CD4-positive, alpha-beta T cell treated with Interleukin-1 beta for 1 hour (primary cell): Measurements from ENCODE around the gene GUK1.

Source experiments
- DNase-seq, 2 donors: peaks; one replicate each; pipeline ENCODE4 v3.0.0-alpha.2; 2020 to 2022

GUK1 gene, protein sequence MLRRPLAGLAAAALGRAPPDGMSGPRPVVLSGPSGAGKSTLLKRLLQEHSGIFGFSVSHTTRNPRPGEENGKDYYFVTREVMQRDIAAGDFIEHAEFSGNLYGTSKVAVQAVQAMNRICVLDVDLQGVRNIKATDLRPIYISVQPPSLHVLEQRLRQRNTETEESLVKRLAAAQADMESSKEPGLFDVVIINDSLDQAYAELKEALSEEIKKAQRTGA

DNA sequence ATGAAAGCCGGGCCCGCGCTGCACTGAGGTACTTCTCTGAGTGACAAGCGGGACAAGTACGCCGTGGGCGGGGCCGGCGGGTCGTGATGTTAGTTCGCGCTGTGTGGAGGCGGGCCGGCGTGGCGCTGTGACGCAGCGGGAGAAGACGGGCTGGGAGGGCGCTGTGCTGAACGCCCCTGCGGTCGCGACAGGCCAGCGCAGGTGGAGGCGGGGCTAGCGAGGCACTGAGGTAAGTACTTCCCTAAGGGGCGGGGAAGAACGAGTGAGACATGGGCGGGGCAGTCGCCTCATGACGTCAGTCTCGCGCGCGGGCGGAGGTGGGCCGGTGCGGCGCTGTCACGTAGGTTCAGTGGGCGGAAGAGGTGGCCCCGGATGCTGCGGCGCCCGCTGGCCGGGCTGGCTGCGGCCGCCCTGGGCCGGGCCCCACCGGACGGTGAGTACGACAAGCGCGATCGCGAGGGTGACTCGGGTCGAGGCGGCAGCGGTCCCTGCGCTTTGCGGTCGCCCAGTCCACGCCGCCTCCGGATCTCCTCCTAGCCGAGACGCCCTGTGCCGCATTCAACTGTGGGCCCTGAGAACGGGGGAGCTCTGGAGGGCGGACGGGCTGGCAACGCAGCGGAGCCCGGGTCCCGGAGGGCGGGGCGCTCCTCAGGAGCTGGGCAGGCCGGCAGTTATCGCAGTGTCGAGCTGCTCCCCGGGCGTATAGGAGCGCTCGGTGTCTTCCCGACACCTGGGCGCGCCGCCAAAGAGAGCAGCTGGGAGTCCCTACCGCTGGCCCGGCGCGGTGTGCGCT is at the start of gene GUK1:
Gene GUK1 (plus strand): TSS at position 349 of the 793 bp plus-strand sequence. CDS start 24 bp downstream, at position 373.
- DNase-seq = peak; percentile 100

DNA sequence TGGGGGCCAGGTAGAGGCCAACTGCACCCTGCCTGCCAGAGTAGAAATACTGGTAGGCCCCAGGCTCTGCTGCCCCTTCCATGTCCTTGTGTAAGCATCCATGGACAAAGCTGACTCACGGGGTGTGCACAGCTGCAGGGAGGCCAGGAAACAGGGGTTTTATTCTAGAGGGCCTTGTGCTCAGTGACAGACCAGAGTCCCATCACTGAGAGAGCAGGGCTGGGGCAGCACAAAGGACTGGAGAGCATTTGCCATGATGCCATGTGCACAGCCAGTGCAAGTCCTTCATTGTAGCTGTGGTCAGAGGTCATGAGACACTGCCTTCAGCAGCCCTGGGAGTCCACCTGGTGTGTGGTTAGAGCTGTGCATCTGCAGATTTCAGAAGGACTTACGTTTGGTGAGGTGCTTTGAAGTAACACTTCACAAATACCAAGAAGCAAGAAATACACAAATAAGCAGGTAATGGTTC is 49.4 kb upstream of the GUK1 start:
- no peak for DNase-seq

DNA sequence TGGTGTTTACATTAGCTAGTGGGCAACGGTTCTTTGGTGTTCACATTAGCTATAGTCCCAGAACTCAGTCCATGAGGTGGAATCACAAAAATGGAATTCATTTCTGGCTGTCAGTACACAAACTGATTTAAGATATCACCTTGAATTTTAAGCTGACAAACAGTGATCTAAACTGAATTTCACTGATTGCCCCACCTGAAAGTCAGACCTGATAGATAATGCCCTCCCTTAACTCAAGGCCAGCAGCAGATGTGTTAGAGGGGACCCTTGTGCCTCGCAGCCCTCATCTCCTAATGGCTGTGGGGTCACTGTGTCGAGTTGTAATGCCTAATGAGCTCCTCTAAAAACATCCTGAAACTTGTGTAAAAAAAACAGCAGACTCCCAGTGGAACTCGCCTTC is 49.0 kb upstream of the GUK1 start:
- DNase-seq = no peak

DNA sequence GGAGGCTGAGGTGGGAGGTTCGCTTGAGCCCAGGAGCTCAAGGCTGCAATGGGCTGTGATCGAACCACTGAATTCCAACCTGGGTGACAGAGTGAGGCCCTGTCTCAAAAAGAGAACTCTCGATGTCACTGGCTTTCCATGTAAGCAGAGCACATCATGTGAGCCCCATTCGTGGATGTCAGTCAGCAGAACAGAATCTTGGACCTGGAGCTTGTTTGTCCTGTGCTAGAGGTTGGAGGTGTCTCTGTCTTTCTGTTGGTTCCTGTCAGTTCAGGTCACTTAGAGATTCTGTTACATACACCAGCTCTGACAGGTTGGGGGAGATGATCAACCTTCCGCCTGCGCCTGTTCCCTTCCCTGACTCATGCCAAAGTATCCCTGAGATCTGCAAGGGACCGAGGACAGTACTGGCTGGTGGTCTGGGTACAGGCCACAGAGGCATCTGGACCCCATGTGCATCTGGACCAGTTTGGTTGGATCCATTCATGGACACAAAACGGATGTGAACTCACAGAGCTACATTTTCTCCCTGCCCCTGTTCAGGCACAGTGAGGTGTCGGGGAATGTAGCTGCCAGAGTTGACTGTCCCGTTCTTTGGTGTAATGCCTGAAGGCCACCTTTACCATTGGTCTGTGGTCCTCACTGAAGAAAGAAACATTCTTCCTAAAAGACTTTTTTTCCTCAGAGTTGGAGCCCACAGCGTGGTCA is 47.6 kb upstream of the GUK1 start:
- DNase-seq = no peak

DNA sequence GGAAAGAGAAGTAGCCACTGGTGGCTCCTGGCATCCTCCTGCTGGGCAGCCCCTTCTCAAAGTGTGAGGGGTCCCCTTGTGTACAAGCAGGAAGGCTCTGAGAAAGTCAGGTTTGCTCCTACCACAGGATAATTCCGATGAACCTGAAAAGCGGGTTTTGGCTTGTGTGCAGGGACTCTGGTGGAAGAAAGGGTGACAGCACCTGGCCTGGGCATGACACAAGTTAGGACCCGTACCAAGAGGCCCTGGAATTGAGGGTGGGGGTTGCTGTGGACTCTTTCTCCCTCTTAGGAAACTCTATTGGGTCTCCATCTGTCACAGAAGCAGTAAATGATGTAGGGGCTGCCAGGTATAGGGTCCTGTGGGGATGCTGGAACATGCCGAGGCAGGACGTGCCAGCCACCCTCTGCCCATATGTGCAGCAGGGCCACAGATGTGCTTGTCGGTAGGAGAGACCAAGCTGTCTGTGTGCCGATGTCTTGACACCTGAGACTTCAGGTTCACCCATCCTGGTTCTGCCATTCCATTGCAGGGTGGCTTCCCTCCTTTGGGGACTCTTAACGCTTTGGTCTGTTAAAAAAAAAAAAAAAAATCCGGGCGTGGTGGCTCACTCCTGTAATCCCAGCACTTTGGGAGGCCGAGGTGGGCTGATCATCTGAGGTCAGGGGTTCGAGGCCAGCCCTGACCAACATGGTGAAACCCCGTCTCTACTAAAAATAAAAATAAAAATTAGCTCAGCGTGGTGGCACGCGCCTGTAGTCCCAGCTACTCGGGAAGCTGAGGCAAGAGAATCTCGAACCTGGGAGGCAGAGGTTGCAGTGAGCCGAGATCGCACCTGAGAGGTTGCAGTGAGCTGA is 46.8 kb upstream of the GUK1 start:
- DNase-seq = no peak

DNA sequence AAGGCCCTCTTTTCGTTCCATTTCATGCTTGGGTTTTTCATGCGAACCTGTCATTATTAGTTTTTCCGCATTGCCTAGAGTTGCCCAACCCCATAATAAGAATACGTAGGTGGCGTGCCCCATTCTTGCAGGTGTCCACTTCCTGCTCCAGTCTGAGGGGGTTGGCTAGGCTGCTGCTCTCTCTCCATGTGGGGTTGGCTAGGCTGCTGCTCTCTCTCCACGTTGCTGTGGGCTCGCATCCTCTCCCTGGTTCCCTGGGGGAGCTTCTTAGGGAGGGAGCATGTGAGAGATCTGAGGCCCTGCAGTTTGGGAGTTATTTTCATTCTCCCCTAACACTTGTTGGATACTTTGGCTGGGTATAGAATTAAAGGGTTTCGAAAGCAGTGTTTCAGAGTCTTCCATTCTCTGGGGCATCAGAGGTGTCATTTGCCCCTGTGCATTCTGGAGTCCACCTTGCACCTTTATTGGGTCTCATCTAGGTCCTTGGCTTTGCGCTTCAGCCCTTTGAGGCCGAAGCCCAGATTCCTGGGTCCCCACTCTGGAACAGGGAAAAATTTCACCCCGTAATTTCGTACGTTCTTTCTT is 45.6 kb upstream of the GUK1 start:
- no peak for DNase-seq

DNA sequence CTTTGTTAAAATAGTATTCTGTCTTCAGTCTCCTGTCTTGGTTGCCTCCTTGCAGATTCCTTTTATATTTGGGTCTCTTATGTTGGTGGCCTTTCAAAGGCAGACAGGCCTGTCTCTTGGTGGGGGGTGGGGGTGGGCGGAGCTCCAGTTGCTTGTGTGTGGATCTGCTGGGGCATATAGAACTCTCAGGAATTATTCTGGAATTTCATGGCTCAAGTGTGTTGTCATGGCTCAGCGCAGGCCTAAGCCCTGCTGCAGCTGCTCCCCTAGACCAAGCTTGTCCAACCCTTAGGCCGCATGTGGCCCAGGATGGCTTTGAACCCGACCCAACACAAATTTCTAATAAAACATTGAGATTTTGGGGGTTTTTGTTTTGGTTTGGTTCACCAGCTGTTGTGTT is 44.9 kb upstream of the GUK1 start:
- DNase-seq = no peak

DNA sequence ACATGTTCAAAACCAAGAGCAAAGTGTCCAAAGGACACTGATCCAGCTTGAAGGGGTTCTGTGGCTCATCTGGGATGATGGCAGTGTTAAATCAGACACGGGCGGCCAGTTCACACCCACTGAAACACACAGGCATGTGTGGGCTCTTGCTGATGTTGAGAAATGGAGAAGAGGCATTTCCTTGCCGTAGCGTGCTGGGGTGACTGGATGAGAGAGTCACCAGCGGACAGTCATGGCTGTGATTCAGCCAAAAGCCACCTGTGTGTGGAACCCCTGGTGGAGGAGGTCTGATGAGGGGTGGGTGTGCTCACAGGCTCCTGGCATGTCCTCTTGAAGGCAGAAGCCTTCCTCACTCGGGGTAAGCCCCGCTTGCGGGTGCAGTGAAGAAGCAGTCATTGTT is 44.1 kb upstream of the GUK1 start:
- DNase-seq = no peak

DNA sequence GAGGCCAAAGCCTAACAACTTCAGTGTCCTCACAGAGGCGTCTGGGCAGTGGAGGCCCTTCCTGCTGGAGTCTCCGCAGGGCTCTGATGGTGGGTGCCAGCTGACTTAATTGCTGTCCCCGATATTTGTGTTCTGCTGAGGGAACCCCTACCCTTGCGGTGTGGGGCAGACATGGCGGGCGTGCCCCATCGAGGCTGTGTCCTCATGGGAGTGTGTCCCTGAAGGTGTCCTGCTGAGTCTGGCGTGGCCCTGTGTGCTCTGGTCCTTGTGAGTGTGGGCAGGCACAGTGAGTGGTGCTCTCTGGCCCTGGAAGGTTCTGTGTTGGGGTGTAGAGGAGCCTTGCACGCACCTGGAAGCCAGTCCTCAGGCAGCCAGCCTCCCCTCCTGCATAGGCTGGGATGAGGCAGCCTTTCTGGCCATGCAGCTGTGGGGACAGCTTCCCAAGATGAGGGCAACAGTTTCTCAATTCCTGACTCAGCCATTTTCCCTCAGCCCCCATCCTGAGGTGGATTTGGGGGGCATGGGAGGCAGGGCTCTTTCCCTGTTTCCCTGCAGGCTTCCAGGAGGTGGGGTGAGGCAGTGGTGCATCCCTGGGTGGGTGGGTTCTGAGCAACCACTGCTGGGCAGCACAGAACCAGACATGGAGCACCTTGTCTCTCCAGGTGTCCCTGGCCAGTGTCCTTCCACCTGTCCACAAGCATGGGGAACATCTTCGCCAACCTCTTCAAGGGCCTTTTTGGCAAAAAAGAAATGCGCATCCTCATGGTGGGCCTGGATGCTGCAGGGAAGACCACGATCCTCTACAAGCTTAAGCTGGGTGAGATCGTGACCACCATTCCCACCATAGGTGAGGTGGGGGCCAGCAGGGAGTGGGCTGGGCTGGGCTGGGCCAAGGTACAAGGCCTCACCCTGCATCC is 43.4 kb upstream of the GUK1 start:
- no peak for DNase-seq

DNA sequence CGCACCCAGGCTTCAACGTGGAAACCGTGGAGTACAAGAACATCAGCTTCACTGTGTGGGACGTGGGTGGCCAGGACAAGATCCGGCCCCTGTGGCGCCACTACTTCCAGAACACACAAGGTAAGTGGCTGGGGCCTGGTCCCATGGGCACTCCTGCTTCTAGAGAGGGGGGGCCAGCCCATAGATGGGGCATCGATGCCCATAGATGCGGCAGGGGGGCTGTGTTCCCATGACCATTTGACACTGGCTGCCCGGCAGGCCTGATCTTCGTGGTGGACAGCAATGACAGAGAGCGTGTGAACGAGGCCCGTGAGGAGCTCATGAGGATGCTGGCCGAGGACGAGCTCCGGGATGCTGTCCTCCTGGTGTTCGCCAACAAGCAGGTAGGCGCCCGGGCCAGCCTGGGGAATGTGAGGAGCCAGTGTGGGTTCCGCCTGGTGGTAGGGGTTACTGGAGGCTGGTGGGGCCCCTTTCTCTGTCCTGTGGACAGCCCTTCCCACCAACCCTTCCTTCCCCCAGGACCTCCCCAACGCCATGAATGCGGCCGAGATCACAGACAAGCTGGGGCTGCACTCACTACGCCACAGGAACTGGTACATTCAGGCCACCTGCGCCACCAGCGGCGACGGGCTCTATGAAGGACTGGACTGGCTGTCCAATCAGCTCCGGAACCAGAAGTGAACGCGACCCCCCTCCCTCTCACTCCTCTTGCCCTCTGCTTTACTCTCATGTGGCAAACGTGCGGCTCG is 42.6 kb upstream of the GUK1 start:
- no peak for DNase-seq

DNA sequence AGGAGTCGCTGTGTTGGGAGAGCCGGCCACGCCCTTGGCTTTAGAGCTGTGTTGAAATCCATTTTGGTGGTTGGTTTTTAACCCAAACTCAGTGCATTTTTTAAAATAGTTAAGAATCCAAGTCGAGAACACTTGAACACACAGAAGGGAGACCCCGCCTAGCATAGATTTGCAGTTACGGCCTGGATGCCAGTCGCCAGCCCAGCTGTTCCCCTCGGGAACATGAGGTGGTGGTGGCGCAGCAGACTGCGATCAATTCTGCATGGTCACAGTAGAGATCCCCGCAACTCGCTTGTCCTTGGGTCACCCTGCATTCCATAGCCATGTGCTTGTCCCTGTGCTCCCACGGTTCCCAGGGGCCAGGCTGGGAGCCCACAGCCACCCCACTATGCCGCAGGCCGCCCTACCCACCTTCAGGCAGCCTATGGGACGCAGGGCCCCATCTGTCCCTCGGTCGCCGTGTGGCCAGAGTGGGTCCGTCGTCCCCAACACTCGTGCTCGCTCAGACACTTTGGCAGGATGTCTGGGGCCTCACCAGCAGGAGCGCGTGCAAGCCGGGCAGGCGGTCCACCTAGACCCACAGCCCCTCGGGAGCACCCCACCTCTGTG is 41.7 kb upstream of the GUK1 start:
- no peak for DNase-seq

DNA sequence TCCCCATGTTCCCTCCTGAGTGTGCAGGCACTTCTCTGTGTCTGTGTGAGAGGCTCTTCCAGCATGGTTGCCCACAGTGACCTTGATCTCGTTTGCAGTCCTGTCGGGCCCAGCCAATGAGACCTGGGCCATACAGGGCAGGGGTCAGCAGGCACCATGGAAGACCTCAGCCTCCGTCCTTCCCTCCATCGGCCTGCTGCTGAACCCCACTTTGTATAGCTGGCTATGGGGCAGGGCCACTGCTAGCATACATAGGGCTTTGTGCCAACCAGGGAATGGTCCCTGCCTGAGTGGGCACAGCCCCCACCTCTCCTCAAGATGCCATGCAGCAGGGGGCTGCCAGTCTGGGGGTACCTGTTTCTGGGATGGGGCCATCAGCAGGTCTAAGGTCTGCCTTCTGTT is 40.7 kb upstream of the GUK1 start:
- DNase-seq = no peak

DNA sequence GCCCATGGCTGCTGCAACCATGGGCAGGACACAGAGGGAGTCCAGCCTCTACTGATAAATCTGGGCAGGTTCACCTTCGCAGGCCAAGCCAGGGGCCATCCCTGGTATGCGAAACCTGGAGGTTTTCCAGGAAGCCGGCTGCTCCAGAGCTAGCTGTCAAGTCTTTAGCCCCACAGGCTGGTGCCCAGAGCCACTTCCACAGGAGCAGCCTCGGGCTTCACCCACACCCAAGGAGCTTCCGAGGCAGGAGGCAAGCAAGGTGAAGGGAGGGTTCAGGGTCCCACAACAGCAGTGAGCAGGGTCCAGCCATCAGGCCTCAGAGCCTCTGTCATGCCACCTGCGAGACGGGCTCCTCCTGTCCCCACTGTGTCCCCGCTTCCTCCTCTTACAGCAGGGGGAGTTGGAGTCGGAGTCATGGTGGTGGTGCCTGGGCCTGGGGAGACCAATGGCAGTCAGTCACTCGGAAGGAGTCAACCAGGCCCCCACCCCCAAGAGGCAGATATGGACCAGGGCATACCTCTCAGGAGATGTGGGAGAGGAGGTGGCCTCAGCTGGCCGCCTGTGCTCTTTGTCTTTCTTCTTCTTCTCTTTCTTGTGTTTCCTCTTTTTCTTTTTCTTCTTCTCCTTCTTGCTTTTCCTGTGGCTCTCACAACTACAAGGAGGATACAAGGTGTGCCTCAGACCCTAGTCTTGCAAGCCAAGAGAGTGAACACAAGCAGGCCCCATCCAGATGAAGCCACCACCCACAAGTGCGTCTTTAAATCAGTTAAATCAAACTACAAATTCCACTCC is 39.1 kb upstream of the GUK1 start:
- no peak for DNase-seq

DNA sequence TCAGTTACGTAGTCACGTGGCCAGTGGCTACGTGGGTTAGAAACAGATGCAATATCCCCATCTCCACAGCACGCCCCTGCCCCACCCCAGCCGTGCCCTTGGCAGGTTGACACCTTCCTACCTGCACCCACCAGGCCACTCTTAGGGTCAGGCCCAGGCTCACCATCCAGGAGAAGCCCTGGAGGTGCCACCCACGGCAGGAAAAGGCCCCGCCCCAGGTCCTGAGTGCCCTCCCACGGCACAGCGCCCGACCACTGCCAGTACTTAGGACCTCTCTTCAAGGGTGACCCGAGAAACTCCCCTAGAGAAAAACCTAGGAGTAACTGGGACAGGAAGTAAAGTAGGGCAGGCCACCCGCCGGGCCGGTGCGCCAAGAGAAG is 38.5 kb upstream of the GUK1 start:
- peak in 1 of 2 donors; percentile 45 for DNase-seq

DNA sequence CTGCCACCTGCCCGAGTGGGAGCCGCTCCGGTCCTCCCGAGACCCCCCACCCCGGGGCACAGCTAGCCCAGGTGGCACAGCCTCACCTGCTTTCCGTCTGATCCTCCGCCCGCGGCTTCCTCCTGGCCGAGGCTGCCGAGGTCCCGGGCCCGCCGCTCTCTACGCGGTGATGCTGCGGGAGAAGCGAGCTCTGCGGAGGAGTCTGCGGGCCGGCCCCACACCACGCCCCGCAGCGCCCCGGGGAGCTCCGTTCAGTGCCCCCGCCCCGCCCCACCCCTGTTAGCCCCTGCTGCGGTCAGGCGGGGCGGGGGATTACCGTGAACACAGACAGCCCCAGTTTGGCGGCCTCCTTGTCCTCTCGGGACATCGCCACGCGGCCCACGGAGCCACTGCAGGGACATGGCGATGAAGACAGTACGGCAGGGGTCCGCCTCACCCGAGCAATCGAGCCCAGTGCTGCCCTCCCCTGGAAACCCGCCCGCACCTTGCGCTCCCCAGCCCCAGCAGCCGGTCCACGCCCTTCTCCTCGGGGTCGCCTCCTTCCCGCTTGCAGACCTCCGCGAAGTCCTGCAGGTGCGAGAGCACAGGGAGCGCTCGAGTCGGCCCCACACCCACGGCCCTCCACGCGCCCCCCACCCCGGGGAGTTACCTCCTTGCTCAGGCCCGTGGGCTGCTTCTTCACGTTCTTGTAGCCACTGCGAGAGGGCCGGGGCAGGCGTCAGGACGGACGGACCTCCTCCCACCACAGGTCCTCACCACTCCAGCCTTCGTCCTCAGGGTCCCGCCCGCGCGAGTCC is 37.9 kb upstream of the GUK1 start:
- DNase-seq = peak; percentile 64 to 69

DNA sequence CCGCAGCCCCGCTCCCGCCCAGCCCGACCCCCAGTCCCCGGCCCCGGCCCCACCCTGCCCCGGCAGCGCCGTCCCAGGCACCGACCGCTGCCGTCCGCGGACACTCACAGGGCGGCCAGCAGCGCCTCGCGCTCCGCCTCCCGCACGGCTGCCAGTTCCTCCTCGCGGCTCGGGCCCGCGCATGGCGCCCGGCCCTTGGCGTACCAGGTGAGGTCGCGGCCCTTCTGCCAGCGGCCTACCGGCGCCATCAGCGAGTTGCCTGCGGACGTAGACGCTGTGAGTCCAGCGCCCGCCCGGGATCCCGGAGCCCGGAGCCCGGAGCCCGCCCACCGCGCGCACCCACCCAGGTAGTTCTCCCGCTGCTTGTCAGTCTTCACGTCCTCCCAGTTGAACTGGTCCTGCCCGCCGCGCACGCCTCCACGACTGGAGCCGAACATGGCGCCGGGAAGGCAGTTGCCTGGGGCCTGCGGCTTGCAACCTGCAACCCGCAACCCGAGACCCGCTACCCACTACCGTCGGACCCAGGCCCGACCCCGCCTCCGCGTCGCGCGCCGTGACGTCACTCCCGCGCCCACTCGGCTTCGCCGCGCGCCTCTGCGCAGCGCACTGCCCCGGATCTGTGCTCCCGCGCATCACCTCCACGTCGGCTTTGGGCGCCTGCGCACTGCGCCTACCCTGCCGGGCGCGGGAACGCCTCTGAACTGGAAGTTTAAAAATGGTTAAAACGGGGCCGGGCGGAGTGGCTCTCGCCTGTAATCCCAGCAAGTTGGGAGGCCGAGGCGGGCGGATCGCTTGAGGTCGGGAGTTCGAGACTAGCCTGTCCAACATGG is 37.1 kb upstream of the GUK1 start, which contains the start of gene C1orf35:
Gene C1orf35 (minus strand): TSS at position 535 of the 830 bp plus-strand sequence. CDS start 98 bp downstream, at position 437.
- peak; percentile 94 to 95 for DNase-seq
